ENCODE results near the gene KCNJ6. TPM values are rescaled to one million over a fixed set of nuclear protein-coding genes. Genes with fewer than 3 reads are reported as not detected.
"Not testable (repeated sequence)": the region's sequence is repeated elsewhere in the genome, so short reads cannot be mapped to it uniquely, and the experiment has no call there.

Gene KCNJ6
- total and polyA plus RNA-seq, 5 experiments from 2014 or later: not detected

- Mint-ChIP-seq H3K9me3 (peaks cover 0 to 2% (median 0%) of the 10 kb centered on the region in 9 donors), H3K27ac (no peak overlapping the region), H3K4me1 (peaks cover 0 to 4% (median 0%) of the 10 kb centered on the region in 4 donors), H3K4me3 (no peak overlapping the region), H3K36me3 (no peaks in the 10 kb centered on the region), H3K27me3 (peaks cover 19 to 33% (median 28%) of the 10 kb centered on the region in 5 donors)
- DNase-seq (no peak), ATAC-seq (no peak)
- POLR2A ChIA-PET: no interaction called here
Observed at GRCh38 chr21:37644636-37645035, 271.6 kb downstream of the KCNJ6 start.

GRCh38 chr21:37643862-37644261 lies 272.4 kb downstream of the KCNJ6 start:
- DNase-seq, H3K9me3 Mint-ChIP-seq, ATAC-seq, H3K4me1 Mint-ChIP-seq, H3K4me3 Mint-ChIP-seq, H3K27ac Mint-ChIP-seq, H3K36me3 Mint-ChIP-seq, POLR2A ChIA-PET: not testable (repeated sequence)
- peaks cover 22 to 41% (median 32%) of the 10 kb centered on the region in 5 donors for H3K27me3 Mint-ChIP-seq

- Mint-ChIP-seq H3K27me3 (peaks cover 25 to 41% (median 30%) of the 10 kb centered on the region in 5 donors), H3K9me3 (peaks cover 0 to 6% (median 0%) of the 10 kb centered on the region in 9 donors), H3K4me1 (peaks cover 0 to 4% (median 0%) of the 10 kb centered on the region in 4 donors), H3K27ac (no peak overlapping the region), H3K36me3 (no peaks in the 10 kb centered on the region), H3K4me3 (no peak overlapping the region)
- ATAC-seq (peak; percentile 53 to 76), DNase-seq (peak in 5 of 10 donors; percentile 6 to 43 (median 10))
- POLR2A ChIA-PET: no interaction called here
Observed at GRCh38 chr21:37642493-37642892, 273.8 kb downstream of the KCNJ6 start.

DNA sequence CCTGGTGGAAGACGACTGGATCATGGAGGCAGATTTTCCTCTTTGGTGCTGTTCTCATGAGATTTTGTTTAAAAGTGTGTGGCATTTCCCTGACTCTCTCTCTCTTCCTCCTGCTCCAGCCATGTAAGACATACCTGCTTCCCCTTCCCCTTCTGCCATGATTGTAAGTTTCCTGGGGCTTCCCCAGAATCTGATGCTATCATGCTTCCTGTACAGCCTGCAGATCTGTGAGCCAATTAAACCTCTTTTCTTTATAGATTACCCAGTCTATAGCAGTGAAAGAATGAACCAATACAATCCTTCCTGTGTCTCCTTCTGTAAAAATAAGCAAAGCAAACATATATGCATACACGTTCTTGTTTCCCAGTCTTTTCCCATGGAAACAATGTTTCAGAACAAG lies 276.5 kb downstream of the KCNJ6 start:
- Mint-ChIP-seq H3K27ac (no peak overlapping the region), H3K4me1 (peaks cover 0 to 4% (median 0%) of the 10 kb centered on the region in 4 donors), H3K9me3 (peaks cover 0 to 6% (median 0%) of the 10 kb centered on the region in 9 donors), H3K36me3 (no peaks in the 10 kb centered on the region), H3K4me3 (no peak overlapping the region), H3K27me3 (peaks cover 27 to 50% (median 37%) of the 10 kb centered on the region in 5 donors)
- POLR2A ChIA-PET: no interaction called here
- no peak for DNase-seq
- ATAC-seq: no peak

- Mint-ChIP-seq H3K4me3 (no peak overlapping the region), H3K27ac (no peak overlapping the region), H3K27me3 (peaks cover 12 to 49% (median 23%) of the 10 kb centered on the region in 5 donors), H3K9me3 (peaks cover 0 to 9% (median 1%) of the 10 kb centered on the region in 9 donors), H3K4me1 (peaks cover 0 to 2% (median 0%) of the 10 kb centered on the region in 4 donors), H3K36me3 (no peaks in the 10 kb centered on the region)
- DNase-seq (no peak), ATAC-seq (no peak)
- POLR2A ChIA-PET: no interaction called here
Observed at GRCh38 chr21:37636152-37636860, 280.0 kb downstream of the KCNJ6 start.

- Mint-ChIP-seq H3K27ac (no peak overlapping the region), H3K4me3 (no peak overlapping the region), H3K36me3 (no peaks in the 10 kb centered on the region), H3K9me3 (peaks cover 0 to 9% (median 1%) of the 10 kb centered on the region in 9 donors), H3K27me3 (peaks cover 7 to 51% (median 25%) of the 10 kb centered on the region in 5 donors), H3K4me1 (no peaks in the 10 kb centered on the region)
- POLR2A ChIA-PET: no interaction called here
- ATAC-seq: no peak
- no peak for DNase-seq
Observed at GRCh38 chr21:37631319-37632117, 284.7 kb downstream of the KCNJ6 start.

DNA sequence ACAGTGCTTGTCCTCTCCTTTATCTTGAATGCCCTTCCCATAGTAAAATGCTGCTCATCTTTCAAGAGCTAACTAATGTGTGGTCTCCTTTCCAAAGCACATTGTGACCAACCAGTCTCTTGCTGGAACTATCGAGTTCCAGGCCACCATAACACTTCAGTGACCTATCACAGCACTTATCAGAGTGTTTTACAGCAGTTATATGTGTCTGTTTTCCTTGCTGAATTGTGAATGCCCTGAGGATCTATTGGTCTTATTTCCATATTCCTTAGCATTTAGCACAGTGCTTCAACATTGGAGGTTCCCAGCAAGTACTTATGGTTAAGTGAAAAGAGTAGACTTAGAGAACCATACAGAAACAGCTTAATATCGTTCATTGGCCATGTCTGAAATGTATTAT lies 285.4 kb downstream of the KCNJ6 start:
- Mint-ChIP-seq H3K4me3 (no peak overlapping the region), H3K27ac (no peak overlapping the region), H3K4me1 (no peaks in the 10 kb centered on the region), H3K36me3 (no peaks in the 10 kb centered on the region), H3K27me3 (peaks cover 7 to 44% (median 19%) of the 10 kb centered on the region in 5 donors), H3K9me3 (peaks cover 0 to 9% (median 1%) of the 10 kb centered on the region in 9 donors)
- POLR2A ChIA-PET: no interaction called here
- DNase-seq (no peak), ATAC-seq (no peak)

DNA sequence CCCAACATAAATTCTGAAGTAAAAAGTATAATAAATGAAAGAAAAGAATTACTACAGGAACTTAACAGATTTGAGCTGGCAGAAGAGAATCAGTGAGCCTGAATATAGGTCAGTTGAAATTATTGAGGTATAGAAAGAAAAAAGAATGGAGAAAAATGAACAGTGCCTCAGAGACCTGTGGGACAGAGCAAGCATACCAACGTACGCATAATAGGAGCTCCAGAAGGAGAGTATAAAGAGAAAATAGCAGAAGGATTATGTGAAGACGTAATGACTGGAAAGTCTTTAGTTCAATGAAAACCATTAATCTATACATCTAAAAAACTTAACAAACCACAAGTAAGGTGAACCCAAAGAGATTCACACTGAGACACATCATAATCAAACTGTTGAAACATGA lies 287.9 kb downstream of the KCNJ6 start:
- H3K36me3 Mint-ChIP-seq: no peaks in the 10 kb centered on the region
- H3K9me3 Mint-ChIP-seq: peaks cover 0 to 4% (median 0%) of the 10 kb centered on the region in 9 donors
- no peaks in the 10 kb centered on the region for H3K4me1 Mint-ChIP-seq
- POLR2A ChIA-PET: no interaction called here
- ATAC-seq: no peak
- no peak for DNase-seq
- peaks cover 7 to 44% (median 15%) of the 10 kb centered on the region in 5 donors for H3K27me3 Mint-ChIP-seq
- no peak overlapping the region for H3K4me3 Mint-ChIP-seq
- H3K27ac Mint-ChIP-seq: no peak overlapping the region

DNA sequence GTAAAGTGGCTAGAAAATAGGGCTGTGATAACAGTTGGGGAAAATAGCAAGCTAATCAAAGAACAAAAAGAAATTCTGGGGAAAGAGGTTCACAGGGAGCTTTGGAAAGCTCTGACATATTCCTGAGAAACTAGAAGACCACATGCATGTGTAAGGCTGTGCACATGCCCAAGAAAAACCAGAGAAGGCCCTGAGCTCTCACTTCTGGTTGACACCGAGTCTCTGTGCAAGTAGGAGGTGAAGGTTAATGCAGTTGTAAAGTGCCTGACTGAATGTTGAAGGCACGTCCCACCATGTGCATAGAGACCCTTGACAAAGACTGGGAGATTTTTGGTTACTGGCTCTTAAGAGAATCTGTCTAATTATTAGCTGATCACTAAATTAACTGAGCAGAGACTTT lies 288.7 kb downstream of the KCNJ6 start:
- no peak overlapping the region for H3K4me3 Mint-ChIP-seq
- ATAC-seq: no peak
- no peak overlapping the region for H3K27ac Mint-ChIP-seq
- H3K9me3 Mint-ChIP-seq: peaks cover 0 to 4% (median 0%) of the 10 kb centered on the region in 9 donors
- peaks cover 7 to 44% (median 15%) of the 10 kb centered on the region in 5 donors for H3K27me3 Mint-ChIP-seq
- H3K4me1 Mint-ChIP-seq: no peaks in the 10 kb centered on the region
- no peak for DNase-seq
- POLR2A ChIA-PET: no interaction called here
- H3K36me3 Mint-ChIP-seq: no peaks in the 10 kb centered on the region

- H3K27me3 Mint-ChIP-seq: peaks cover 7 to 43% (median 15%) of the 10 kb centered on the region in 5 donors
- no peak overlapping the region for H3K27ac Mint-ChIP-seq
- ATAC-seq: no peak
- no peaks in the 10 kb centered on the region for H3K4me1 Mint-ChIP-seq
- peaks cover 0 to 4% (median 0%) of the 10 kb centered on the region in 9 donors for H3K9me3 Mint-ChIP-seq
- H3K4me3 Mint-ChIP-seq: no peak overlapping the region
- no peaks in the 10 kb centered on the region for H3K36me3 Mint-ChIP-seq
- DNase-seq: no peak
- POLR2A ChIA-PET: no interaction called here
Observed at GRCh38 chr21:37627074-37627473, 289.2 kb downstream of the KCNJ6 start.

- H3K4me1 Mint-ChIP-seq: no peaks in the 10 kb centered on the region
- POLR2A ChIA-PET: no interaction called here
- DNase-seq (no peak), ATAC-seq (no peak)
- H3K27ac Mint-ChIP-seq: no peak overlapping the region
- H3K36me3 Mint-ChIP-seq: no peaks in the 10 kb centered on the region
- H3K9me3 Mint-ChIP-seq: peaks cover 0 to 4% (median 0%) of the 10 kb centered on the region in 9 donors
- H3K4me3 Mint-ChIP-seq: no peak overlapping the region
- peaks cover 9 to 36% (median 19%) of the 10 kb centered on the region in 5 donors for H3K27me3 Mint-ChIP-seq
Observed at GRCh38 chr21:37626320-37626719, 289.9 kb downstream of the KCNJ6 start.

GRCh38 chr21:37623689-37624088 lies 292.6 kb downstream of the KCNJ6 start:
- H3K27me3 Mint-ChIP-seq: peaks cover 9 to 31% (median 16%) of the 10 kb centered on the region in 5 donors
- H3K4me1 Mint-ChIP-seq: no peaks in the 10 kb centered on the region
- POLR2A ChIA-PET: no interaction called here
- H3K36me3 Mint-ChIP-seq: no peaks in the 10 kb centered on the region
- peaks cover 0 to 4% (median 0%) of the 10 kb centered on the region in 9 donors for H3K9me3 Mint-ChIP-seq
- no peak for ATAC-seq
- H3K27ac Mint-ChIP-seq: no peak overlapping the region
- H3K4me3 Mint-ChIP-seq: no peak overlapping the region
- DNase-seq: no peak

GRCh38 chr21:37623183-37623582 lies 293.1 kb downstream of the KCNJ6 start:
- H3K36me3 Mint-ChIP-seq: no peaks in the 10 kb centered on the region
- no peaks in the 10 kb centered on the region for H3K4me1 Mint-ChIP-seq
- ATAC-seq (no peak), DNase-seq (no peak)
- no peak overlapping the region for H3K27ac Mint-ChIP-seq
- H3K27me3 Mint-ChIP-seq: peaks cover 11 to 31% (median 15%) of the 10 kb centered on the region in 5 donors
- peaks cover 0 to under 1% (median 0%) of the 10 kb centered on the region in 9 donors for H3K9me3 Mint-ChIP-seq
- POLR2A ChIA-PET: no interaction called here
- no peak overlapping the region for H3K4me3 Mint-ChIP-seq
